SK-N-SH (cell line): ENCODE measurements around the gene PRRT1B.

ENCODE experiments used
- CHD2 ChIP-seq: fragments of 150-350 bp; IDR thresholded peaks from 2 replicates; pipeline ENCODE4 v1.6.1; 2018; ENCODE audit warnings: low read length; ENCODE audit not compliant: partially characterized antibody
- ELF1 ChIP-seq: IDR thresholded peaks from 2 replicates; pipeline ENCODE4 v1.4.0; 2012
- EP300 ChIP-seq, 2 experiments: IDR thresholded peaks; 2 replicates each; pipeline versions ENCODE4 v1.4.0 to v1.6.1; 2012; ENCODE audit warnings: borderline replicate concordance in 1 of 2, low read depth in 1 of 2, low read length in 1 of 2
- POLR2AphosphoS5 ChIP-seq: IDR thresholded peaks from 2 replicates; pipeline ENCODE4 v1.6.1; 2012; ENCODE audit warnings: low read depth, low read length
- RAD21 ChIP-seq: IDR thresholded peaks from 2 replicates; pipeline ENCODE4 v1.6.1; 2012; ENCODE audit warnings: mild to moderate bottlenecking, low read length
- SIN3A ChIP-seq: IDR thresholded peaks from 2 replicates; pipeline ENCODE4 v1.6.1; 2012; ENCODE audit warnings: low read depth, mild to moderate bottlenecking, low read length, moderate library complexity, borderline replicate concordance
- TAF1 ChIP-seq: IDR thresholded peaks from 2 replicates; pipeline ENCODE4 v1.6.1; 2012; ENCODE audit warnings: low read depth, mild to moderate bottlenecking, low read length, moderate library complexity, borderline replicate concordance
- TCF12 ChIP-seq: IDR thresholded peaks from 2 replicates; pipeline ENCODE4 v1.4.0; 2012
- TEAD4 ChIP-seq: IDR thresholded peaks from 2 replicates; pipeline ENCODE4 v1.4.0; 2012; ENCODE audit warnings: mild to moderate bottlenecking, borderline replicate concordance; ENCODE audit not compliant: insufficient read depth
- YY1 ChIP-seq: IDR thresholded peaks from 2 replicates; pipeline ENCODE4 v1.4.0; 2012; ENCODE audit warnings: low read depth, mild to moderate bottlenecking
- TF ChIP-seq, protein P1 (sequence below): fragments of 150-350 bp; IDR thresholded peaks from 2 replicates; pipeline ENCODE4 v1.6.1; 2017; ENCODE audit warnings: antibody characterized with exemption, low read length, low read depth, borderline replicate concordance
- TF ChIP-seq, protein P2 (sequence below): fragments of 200-600 bp; sonication (generic); IDR thresholded peaks from 2 replicates; pipeline ENCODE4 v1.6.1; 2017; ENCODE audit warnings: antibody characterized with exemption, mild to moderate bottlenecking, moderate library complexity
- TF ChIP-seq, protein P3 (sequence below): IDR thresholded peaks from 2 replicates; pipeline ENCODE4 v1.6.1; 2012; ENCODE audit warnings: mild to moderate bottlenecking, low read depth, low read length, moderate library complexity

DNA sequence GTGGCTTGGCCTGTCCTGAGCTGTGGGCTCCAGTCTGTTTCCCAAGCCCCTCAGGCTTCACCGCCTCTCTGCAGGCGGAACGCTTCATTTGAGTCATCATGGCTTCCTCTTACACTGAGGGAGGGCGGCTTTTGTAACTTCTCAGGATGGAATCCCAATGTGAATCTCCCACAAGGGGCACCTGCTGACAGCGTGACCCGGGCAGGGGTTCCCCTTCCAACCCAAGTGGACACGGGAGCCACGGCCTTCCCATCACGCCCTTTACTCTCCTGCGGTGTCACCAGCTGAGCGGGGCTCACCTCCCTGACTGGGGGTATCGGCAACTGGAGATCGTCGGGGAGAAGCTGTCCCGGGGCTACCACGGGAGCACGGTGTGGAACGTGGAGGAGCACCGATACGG is 26.8 kb upstream of the PRRT1B start:
- TF ChIP-seq TCF12 (no peak), SIN3A (no peak), TAF1 (no peak), POLR2AphosphoS5 (no peak), CHD2 (no peak), YY1 (no peak), TEAD4 (no peak), EP300 (IDR thresholded peaks at IDR 0.05; ENCODE audit: borderline replicate concordance in 1 of 2, low read depth in 1 of 2, low read length in 1 of 2) (no peak), ELF1 (no peak), RAD21 (no peak)
- TF ChIP-seq, protein P1, sequence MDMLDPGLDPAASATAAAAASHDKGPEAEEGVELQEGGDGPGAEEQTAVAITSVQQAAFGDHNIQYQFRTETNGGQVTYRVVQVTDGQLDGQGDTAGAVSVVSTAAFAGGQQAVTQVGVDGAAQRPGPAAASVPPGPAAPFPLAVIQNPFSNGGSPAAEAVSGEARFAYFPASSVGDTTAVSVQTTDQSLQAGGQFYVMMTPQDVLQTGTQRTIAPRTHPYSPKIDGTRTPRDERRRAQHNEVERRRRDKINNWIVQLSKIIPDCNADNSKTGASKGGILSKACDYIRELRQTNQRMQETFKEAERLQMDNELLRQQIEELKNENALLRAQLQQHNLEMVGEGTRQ, result no peak
- TF ChIP-seq, protein P2, sequence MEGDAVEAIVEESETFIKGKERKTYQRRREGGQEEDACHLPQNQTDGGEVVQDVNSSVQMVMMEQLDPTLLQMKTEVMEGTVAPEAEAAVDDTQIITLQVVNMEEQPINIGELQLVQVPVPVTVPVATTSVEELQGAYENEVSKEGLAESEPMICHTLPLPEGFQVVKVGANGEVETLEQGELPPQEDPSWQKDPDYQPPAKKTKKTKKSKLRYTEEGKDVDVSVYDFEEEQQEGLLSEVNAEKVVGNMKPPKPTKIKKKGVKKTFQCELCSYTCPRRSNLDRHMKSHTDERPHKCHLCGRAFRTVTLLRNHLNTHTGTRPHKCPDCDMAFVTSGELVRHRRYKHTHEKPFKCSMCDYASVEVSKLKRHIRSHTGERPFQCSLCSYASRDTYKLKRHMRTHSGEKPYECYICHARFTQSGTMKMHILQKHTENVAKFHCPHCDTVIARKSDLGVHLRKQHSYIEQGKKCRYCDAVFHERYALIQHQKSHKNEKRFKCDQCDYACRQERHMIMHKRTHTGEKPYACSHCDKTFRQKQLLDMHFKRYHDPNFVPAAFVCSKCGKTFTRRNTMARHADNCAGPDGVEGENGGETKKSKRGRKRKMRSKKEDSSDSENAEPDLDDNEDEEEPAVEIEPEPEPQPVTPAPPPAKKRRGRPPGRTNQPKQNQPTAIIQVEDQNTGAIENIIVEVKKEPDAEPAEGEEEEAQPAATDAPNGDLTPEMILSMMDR, result no peak
- TF ChIP-seq, protein P3, sequence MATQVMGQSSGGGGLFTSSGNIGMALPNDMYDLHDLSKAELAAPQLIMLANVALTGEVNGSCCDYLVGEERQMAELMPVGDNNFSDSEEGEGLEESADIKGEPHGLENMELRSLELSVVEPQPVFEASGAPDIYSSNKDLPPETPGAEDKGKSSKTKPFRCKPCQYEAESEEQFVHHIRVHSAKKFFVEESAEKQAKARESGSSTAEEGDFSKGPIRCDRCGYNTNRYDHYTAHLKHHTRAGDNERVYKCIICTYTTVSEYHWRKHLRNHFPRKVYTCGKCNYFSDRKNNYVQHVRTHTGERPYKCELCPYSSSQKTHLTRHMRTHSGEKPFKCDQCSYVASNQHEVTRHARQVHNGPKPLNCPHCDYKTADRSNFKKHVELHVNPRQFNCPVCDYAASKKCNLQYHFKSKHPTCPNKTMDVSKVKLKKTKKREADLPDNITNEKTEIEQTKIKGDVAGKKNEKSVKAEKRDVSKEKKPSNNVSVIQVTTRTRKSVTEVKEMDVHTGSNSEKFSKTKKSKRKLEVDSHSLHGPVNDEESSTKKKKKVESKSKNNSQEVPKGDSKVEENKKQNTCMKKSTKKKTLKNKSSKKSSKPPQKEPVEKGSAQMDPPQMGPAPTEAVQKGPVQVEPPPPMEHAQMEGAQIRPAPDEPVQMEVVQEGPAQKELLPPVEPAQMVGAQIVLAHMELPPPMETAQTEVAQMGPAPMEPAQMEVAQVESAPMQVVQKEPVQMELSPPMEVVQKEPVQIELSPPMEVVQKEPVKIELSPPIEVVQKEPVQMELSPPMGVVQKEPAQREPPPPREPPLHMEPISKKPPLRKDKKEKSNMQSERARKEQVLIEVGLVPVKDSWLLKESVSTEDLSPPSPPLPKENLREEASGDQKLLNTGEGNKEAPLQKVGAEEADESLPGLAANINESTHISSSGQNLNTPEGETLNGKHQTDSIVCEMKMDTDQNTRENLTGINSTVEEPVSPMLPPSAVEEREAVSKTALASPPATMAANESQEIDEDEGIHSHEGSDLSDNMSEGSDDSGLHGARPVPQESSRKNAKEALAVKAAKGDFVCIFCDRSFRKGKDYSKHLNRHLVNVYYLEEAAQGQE, result no peak
